Lung (tissue), 12 donors: ENCODE results near the gene RAPGEF2. TPM values are rescaled to one million over a fixed set of nuclear protein-coding genes. Genes with fewer than 3 reads are reported as not detected.

Experiments
- ATAC-seq: fragments of 200-7000 bp; cut with Tn5 transposase; one replicate; pipeline ENCODE4 v1.9.1; 2020; ENCODE audit warnings: moderate number of reproducible peaks; ENCODE audit not compliant: insufficient read depth, low FRiP score
- DNase-seq, 3 donors: peaks; one replicate each; pipeline ENCODE4 v3.0.0-alpha.2; 2013 to 2017
- H3K27ac ChIP-seq, 2 donors: one replicate each; pipeline ENCODE4 v1.5.1; 2013; ENCODE audit warnings: mild to moderate bottlenecking in 2 of 2, moderate library complexity in 2 of 2, control low read depth in 1 of 2, inconsistent platforms in 1 of 2, low read depth in 1 of 2, low read length in 1 of 2
- H3K27me3 ChIP-seq, 3 donors: one replicate each; pipeline ENCODE4 v1.5.1; 2013; ENCODE audit warnings: low read length in 2 of 3; ENCODE audit not compliant: control insufficient read depth in 3 of 3, insufficient read depth in 3 of 3
- H3K36me3 ChIP-seq, 4 donors: one replicate each; pipeline ENCODE4 v1.5.1; 2013; ENCODE audit warnings: low read length in 4 of 4, mild to moderate bottlenecking in 1 of 4, moderate library complexity in 1 of 4; ENCODE audit not compliant: control insufficient read depth in 4 of 4, insufficient read depth in 4 of 4
- H3K4me1 ChIP-seq, 5 donors: one replicate each; pipeline ENCODE4 v1.5.1; 2013; ENCODE audit warnings: low read length in 5 of 5, mild to moderate bottlenecking in 2 of 5, moderate library complexity in 1 of 5; ENCODE audit not compliant: control insufficient read depth in 5 of 5, insufficient read depth in 5 of 5
- H3K4me3 ChIP-seq: one replicate; pipeline ENCODE4 v1.5.1; 2013; ENCODE audit warnings: mild to moderate bottlenecking, control low read depth, moderate library complexity
- H3K9ac ChIP-seq, 2 donors: one replicate each; pipeline ENCODE4 v1.5.1; 2013; ENCODE audit warnings: low read length in 2 of 2, control low read depth in 1 of 2; ENCODE audit not compliant: insufficient read depth in 1 of 2
- H3K9me3 ChIP-seq, 4 donors: one replicate each; pipeline ENCODE4 v1.5.1; 2013; ENCODE audit warnings: low read length in 3 of 4, mild to moderate bottlenecking in 1 of 4, moderate library complexity in 1 of 4; ENCODE audit not compliant: control insufficient read depth in 4 of 4, insufficient read depth in 3 of 4
- whole genome bisulfite sequencing, 2 donors: extraction: QIAGEN DNeasy Blood & Tissue Kit; methylation state at CpG; one replicate each; pipeline ENCODE4 v1.1.7; 2013; 5-methylcytosine and 5-hydroxymethylcytosine counted together
- polyA plus RNA-seq, 2 donors: library from polyadenylated mRNA; stranded (reverse); fragments of 200-250 nt; gene quantifications; one replicate each; pipeline ENCODE4 v1.2.1, GENCODE V29; 2013
- total RNA-seq, 2 donors: library from RNA; depleted of rRNA in 1 of 2; stranded (reverse); fragments of >200 nt in 1 of 2; gene quantifications; one replicate each; pipeline ENCODE4 v1.2.1, GENCODE V29; 2014 to 2021
- TF ChIP-seq, protein P1 (sequence below): IDR thresholded peaks from 2 replicates; pipeline ENCODE4 v1.5.1; 2012; ENCODE audit warnings: mild to moderate bottlenecking; ENCODE audit errors: control extremely low read depth, extremely low read depth
- donor health status: control.
- donor health status: control.
- donor health status: Bipolar disorder and iron deficiency.
- donor health status: healthy.
- donor health status: DM: yes; HTN: yes; CAD: no.

The RAPGEF2 gene
- total and polyA plus RNA-seq, 4 donors, result 8.6 to 88.7 (median 32.2) TPM

DNA sequence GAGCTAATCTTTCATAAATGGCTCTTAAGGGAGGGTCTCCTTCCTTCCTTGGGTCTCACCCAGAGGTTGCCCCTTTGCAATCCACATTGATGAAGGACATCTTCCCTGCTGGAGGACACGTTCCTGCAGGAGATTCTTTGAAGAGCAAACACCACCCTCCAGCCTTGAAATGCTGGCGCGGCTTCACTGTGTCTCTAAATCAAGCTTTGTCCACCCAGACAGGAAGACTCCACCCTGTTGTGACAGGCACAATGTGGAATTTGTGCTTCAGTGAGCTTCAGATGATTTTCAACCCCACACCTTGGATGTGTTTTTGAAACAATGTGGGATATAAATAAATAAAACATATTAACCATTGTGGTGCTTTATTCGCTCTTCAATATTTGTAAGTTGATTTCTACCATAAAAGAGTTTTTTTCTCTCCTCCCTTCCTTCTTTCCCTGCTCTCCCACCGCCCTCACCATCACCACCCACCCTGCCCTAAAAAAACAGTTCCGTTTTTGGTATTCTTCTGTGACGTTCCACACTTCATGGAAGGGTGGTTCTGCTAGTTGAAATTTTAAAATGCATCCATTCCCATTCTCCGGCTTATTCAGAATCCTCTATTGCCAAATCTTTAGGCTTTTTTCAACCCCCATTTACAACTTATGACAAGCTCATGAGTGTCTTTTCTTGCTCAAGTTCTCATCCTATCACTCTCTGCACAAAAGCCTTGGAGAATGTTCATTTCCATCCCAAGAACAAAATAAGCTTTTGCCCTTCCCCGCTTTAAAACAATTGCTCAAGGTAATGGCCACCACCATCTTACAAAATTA lies 264.3 kb downstream of the RAPGEF2 start:
- Histone ChIP-seq H3K36me3 (peaks cover 0 to 2% (median under 1%) of the 10 kb centered on the region in 4 donors), H3K4me3 (no peak overlapping the region), H3K27ac (peak overlapping the region in 1 of 2 donors; percentile 26), H3K9me3 (peaks cover 0 to 5% (median 0%) of the 10 kb centered on the region in 4 donors), H3K4me1 (peaks cover 0 to 19% (median 0%) of the 10 kb centered on the region in 5 donors), H3K27me3 (no peaks in the 10 kb centered on the region), H3K9ac (no peak overlapping the region)
- peak in 2 of 3 donors; percentile 9 to 35 for DNase-seq
- TF ChIP-seq, protein P1, sequence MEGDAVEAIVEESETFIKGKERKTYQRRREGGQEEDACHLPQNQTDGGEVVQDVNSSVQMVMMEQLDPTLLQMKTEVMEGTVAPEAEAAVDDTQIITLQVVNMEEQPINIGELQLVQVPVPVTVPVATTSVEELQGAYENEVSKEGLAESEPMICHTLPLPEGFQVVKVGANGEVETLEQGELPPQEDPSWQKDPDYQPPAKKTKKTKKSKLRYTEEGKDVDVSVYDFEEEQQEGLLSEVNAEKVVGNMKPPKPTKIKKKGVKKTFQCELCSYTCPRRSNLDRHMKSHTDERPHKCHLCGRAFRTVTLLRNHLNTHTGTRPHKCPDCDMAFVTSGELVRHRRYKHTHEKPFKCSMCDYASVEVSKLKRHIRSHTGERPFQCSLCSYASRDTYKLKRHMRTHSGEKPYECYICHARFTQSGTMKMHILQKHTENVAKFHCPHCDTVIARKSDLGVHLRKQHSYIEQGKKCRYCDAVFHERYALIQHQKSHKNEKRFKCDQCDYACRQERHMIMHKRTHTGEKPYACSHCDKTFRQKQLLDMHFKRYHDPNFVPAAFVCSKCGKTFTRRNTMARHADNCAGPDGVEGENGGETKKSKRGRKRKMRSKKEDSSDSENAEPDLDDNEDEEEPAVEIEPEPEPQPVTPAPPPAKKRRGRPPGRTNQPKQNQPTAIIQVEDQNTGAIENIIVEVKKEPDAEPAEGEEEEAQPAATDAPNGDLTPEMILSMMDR, result no peak
- no peak for ATAC-seq
- whole genome bisulfite sequencing, 2 donors, result 45 to 50% methylated on average over 9 of the region's 9 CpGs

DNA sequence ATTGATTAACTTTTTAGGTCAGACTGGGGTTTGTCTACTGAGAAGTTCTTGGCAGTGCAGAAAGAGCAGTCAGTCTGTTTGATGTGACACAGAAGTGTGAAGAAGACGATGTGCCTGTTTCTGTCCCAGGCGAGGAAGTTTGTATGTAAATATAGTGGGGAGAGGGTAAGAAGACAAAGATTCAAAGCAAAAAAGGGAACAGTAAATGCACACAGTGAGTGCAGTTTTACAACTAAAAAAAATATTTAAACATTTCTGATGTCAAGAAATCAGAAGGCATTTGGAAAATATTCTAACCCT lies 264.9 kb downstream of the RAPGEF2 start:
- TF ChIP-seq, protein P1, result no peak
- ATAC-seq (no peak), DNase-seq (peak; percentile 57 to 85 (median 75))
- no peak overlapping the region for H3K4me3 ChIP-seq
- no peak overlapping the region for H3K9ac ChIP-seq
- peaks cover 0 to 5% (median 0%) of the 10 kb centered on the region in 4 donors for H3K9me3 ChIP-seq
- WGBS, 2 donors, result 21 to 40% methylated on average over 2 of the region's 2 CpGs
- H3K36me3 ChIP-seq, result peaks cover 0 to 2% (median under 1%) of the 10 kb centered on the region in 4 donors
- H3K27me3 ChIP-seq, result no peaks in the 10 kb centered on the region
- H3K4me1 ChIP-seq, result peaks cover 0 to 19% (median 0%) of the 10 kb centered on the region in 5 donors
- H3K27ac ChIP-seq, result peak overlapping the region in 1 of 2 donors; percentile 26

DNA sequence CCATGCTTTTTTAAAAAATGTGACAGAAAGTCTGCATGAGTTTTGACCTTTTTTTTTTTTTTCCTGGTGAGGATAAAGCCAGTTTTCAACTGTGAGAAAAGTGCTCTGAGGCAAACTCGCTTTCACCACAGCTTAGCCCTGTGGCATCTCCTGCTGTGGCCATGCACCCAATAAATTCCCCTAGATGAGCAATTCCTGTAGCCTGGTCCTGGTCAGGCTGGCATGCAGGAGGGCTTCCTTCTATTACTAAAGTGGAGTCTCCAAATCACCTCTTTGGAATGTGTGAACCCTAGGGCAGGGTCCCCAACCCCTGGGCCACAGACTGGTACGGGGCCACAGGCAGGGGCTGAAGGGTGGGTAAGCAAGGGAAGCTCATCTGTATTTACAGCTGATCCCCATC lies 265.4 kb downstream of the RAPGEF2 start:
- DNase-seq, result no peak
- no peak overlapping the region for H3K27ac ChIP-seq
- H3K9ac ChIP-seq, result no peak overlapping the region
- H3K4me1 ChIP-seq, result peaks cover 0 to 19% (median 0%) of the 10 kb centered on the region in 5 donors
- H3K4me3 ChIP-seq, result no peak overlapping the region
- H3K36me3 ChIP-seq, result peaks cover 0 to 1% (median under 1%) of the 10 kb centered on the region in 4 donors
- ATAC-seq, result no peak
- TF ChIP-seq, protein P1, result no peak
- no peaks in the 10 kb centered on the region for H3K27me3 ChIP-seq
- H3K9me3 ChIP-seq, result peaks cover 0 to 5% (median 0%) of the 10 kb centered on the region in 4 donors
- WGBS, 2 donors, result 90 to 93% methylated on average over 2 of the region's 2 CpGs
